HG03196 (cell line): ENCODE results near the gene SGTB.

Experiments
- ATAC-seq: cut with Tn5 transposase; IDR thresholded peaks from one replicate; pipeline ENCODE4 v1.9.1; 2021; ENCODE audit not compliant: unreplicated experiment

The SGTB gene

DNA sequence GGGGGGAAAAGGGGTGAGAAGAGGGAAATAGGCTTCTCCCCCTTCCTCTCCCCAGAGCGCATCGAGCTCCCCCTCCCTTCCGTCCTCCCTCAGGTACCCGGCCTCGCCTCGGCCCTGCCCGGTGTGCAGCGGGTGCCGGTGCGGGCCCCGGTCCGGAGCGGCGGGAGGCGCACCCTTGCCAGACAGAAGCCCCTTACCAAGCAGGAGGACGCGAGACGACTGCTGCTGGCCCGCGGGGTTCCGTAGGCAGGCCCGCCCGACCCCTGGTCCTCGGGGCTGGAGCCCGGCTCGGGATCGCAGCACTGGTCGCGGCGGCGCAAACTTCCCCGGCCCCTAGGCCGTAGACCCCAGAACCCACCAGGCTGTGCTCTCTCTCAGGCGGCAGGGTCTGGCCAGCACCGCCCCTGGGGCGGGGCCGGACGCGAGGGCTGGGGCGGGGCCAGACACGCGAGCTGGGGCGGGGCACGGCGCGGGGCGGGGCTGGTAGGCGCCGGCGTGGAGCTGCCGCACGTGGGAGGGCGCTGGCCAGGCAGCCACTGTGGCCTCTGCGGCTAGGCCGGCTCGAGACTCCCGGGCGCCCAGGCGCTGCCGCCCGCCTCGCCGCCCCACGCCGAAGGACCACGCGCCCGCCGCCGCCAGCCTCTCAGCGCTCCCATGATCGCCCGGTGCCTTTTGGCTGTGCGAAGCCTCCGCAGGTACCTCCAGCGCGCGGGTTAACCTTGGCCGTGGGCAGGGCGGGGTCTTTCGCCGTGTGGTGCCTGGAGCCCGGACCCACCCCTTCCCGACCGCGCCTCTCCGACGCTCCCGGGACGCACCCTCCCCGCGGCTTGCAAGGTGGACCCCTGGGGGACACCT is at the start of gene SGTB, which contains the start of gene NLN:
Gene SGTB, minus strand, starts transcription at position 390 of the 855 bp plus-strand sequence. CDS start 1,302 bp downstream, outside the sequence.
Gene NLN, plus strand, starts transcription at position 486 of the 855 bp plus-strand sequence. Its CDS starts 169 bp downstream, at position 655.
- ATAC-seq = peak; percentile 82

DNA sequence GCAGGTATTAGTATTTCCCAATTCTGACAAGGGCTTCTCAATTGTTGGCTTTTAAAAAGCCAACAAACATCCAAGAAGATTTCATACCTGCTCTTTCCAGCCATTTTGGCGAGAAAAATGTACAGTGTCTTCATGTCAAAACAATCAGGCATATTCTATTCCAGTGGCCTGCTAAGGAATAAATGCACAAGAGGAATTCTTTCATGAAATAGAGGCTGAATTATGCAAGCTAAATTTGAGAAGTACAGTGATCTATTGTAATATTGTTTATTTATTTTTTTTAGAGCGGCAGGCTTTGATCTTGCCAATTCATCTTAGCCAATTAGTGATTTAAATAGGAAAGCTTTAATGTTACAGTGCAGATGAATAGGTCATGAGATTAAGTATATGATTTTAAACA is 49.4 kb upstream of the SGTB start:
- no peak for ATAC-seq

DNA sequence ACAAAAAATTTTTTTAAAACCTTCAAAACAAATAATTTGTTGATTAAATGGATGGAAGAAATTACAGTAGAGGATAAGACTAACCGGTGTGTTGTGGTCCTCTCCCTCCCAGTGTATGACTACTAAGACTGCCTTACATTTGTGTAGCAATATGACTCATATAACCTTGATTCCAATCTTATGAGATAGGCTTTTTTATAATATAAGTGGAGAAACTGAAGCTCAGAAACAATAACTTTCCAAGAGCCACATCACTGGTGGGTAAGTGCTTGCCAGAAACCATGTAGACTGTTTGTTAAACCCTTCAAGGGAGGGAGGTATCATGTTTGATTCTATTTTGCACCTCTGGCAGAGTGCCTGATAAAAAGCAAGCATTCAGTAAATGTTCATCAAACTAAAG is 47.6 kb upstream of the SGTB start:
- no peak for ATAC-seq

DNA sequence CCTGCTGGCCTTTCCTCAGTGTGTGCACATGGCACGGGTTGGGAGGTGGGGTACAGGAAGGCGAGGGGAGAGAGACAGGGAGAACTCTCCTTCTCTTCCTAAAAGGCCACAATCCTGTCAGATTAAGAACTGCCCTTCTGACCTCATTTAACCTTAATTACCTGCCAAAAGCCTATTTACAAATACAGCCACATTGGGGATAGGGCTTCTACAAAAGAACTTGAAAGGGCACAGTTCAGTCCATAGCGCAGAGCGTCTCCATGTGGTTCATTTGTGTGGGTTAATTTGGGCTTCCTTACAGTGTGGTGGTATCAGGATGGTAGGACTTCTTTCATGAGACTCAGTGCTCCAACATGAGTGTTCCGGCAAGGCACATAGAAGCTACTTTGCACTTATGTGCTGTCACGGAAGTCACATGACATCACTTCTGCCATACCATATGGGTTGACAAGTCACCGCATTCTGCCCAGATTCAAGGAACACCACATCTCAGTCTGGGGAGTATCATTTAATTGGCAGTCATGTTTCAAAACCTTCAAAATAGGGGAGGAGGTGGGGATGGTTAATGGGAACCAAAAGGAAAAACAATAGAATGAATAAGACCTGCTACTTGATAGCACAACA is 46.9 kb upstream of the SGTB start:
- ATAC-seq = no peak

GRCh38 chr5:65767565-65767964 is 45.7 kb upstream of the SGTB start:
- ATAC-seq = no peak

- no peak for ATAC-seq
Measured at GRCh38 chr5:65766781-65767180, 44.9 kb upstream of the SGTB start.

GRCh38 chr5:65766175-65766574 is 44.3 kb upstream of the SGTB start:
- ATAC-seq = no peak

DNA sequence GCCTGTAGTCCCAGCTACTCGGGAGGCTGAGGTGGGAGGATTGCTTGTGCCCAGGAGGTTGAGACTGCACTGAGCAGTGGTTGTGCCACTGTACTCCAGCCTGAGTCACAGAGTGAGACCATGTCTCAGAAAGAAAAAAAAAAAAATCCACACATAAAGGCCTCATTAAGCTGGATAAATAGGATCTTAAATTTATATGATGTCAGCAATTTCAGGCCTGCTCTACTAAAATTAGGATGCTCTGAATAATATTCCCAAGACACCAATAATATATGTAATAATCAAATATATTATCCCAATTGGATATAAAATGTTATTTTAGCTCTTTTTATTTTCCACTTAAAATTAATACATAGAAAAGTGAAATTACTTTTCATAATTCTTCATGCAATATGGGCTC is 43.7 kb upstream of the SGTB start:
- ATAC-seq = no peak

DNA sequence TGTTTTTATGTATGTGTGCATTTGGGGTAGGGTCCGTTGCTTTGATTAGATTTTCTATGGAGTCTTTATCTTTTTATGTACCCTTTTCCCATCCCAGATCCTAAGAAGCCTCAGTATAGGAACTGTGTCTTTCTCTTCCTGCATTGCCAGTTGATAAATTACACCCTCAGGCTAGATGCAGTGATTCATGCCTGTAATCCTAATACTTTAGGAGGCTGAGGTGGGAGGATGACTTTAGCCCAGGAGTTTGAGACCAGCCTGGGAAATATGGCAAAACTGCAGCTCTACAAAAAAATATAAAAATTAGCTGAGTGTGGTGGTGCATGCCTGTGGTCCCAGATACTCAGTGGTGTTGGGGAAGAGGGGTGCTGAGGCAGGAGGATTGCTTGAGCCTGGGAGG is 40.3 kb upstream of the SGTB start:
- no peak for ATAC-seq

- ATAC-seq = no peak
Measured at GRCh38 chr5:65760504-65761275, 38.8 kb upstream of the SGTB start.

GRCh38 chr5:65758546-65759144 is 36.7 kb upstream of the SGTB start:
- no peak for ATAC-seq

DNA sequence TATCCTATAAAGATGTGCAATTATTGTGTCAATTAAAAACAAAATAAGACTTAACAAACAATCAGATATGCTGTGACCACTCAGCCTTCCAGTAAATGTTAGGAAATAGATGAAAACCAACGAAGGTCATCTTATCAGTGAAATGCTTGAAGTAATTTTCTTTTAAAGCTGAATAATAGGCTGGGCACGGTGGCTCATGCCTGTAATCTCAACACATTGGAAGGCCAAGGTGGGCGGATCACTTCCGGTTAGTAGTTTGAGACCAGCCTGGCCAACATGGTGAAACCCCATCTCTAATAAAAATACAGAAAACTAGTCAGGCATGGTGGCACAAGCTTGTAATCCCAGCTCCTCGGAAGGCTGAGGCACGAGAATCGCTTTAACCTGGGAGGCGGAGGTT is 31.3 kb upstream of the SGTB start:
- no peak for ATAC-seq

- ATAC-seq = no peak
Measured at GRCh38 chr5:65750938-65751337, 29.0 kb upstream of the SGTB start.

- no peak for ATAC-seq
Measured at GRCh38 chr5:65749956-65750355, 28.0 kb upstream of the SGTB start.

DNA sequence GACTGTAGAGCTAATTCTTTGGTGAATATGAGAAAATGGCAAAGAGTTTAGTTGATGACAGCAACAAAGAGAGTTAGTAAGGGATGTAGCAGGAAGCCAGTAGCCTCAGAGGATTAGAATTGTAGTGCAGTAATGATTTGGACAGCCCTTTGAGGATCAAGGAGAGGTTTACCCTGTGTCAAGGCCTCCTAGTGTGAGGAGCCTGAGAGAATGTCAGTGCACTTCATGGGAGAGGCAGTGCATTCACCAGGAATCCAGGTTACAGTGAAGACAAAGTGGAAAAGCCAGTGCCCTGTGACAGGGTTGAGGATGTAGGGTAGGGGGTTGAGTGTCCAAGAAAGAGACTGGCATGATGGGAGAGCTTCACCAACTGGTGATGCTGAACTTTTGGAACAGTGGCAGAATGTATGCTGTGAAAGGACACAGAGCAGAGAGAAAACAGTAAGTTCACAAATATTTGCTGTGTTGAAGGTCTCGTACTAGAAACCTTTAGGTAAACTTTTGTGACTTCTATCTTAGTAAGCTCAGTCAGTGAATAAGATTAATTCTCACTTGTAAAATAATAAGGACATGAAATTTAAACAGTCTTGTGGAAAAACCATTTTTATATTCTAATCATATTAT is 27.4 kb upstream of the SGTB start:
- ATAC-seq = no peak

GRCh38 chr5:65742565-65743231 is 20.8 kb upstream of the SGTB start:
- peak; percentile 78 for ATAC-seq

DNA sequence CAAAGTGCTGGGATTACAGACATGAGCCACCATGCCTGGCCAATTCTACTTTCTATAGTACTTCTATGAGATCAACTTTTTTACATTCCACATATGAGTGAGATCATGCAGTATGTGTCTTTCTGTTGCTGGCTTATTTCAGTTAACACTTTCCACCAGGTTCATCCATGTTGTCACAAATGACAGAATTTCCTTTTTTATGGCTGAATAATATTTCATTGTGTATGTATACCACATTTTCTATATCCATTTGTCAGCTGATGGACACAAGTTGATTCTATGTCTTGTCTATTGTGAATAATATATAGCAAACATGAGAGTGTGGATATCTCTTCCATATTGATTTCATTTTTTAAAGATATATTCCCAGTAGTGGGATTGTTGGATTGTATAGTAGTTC is 17.3 kb upstream of the SGTB start:
- ATAC-seq = no peak

- ATAC-seq = no peak
Measured at GRCh38 chr5:65738305-65738704, 16.4 kb upstream of the SGTB start.

- ATAC-seq = no peak
Measured at GRCh38 chr5:65737842-65738241, 15.9 kb upstream of the SGTB start.

DNA sequence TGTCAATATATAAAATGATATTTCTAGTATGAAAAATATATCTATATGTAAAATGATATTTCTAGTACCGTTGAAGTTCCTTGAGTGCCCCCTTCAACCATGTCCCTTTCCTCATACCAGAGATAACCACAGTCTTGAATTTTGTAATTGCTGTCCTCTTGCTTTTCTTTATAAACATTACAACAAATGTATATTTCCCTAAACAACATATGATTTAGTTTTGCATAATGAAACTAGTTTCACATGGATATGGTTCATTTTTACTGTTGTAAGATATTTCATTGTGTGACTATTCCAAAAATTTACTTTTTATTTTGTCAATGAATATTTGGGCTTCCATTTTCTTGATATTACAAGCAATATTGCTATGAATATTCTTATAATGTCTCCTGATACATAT is 14.1 kb upstream of the SGTB start:
- ATAC-seq = no peak
